Fibroblast of peridontal ligament (primary cell): Measurements from ENCODE around the gene ATP5F1D.

Experiments used
- DNase-seq: peaks from one replicate; pipeline ENCODE4 v3.0.0-alpha.2; 2010; ENCODE audit errors: extremely low read depth

The ATP5F1D gene

DNA sequence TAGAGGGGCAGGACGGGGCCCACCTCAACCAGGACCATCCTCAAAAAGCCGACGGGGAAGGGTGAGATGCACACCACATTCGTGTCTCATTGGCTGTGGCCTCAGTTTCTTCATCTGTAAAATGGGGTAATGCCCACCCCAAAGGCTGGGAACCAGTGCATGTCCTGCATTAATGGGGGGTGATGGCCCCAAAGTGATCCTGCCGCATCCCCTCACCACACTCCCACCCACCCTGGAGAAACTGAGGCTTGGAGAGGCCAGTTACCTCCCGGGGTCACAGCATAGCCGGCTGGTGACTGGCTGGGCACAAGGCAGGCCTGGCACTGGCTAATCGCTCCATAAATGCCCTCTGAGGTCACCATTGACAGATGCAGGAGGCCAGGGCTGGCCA lies 6.2 kb downstream of the ATP5F1D start:
- no peak for DNase-seq

DNA sequence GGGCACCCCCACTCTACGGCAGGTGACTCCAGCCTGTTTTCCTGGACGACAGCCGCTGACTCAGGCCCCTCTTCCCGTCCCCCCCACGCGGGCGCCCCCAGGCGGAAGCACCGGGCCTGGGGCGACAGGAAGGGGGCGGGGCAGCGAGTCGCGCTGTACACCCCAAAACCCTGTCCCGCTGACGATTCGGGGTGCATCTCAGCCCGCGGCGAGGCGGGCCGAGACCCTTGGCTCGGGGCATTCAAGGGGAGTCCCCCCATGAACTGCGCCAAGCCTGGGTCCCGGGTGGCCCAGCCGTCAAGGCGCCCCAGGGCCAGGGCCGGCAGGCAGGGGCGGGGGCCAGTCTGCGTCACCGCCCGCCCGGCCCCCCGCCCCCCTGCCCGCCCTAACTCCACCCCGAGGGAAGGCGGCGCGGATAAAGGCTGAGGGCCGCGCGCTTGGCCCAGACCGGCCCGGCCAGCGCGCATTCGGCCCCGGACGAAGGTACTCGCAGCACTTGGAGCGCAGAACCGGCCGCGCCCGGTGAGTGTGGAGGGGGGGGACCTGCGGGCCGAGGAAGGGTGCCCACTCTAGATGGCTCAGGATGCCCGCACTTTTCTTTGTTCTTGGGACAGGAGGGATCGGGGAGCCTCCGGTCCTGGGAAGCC lies 6.7 kb downstream of the ATP5F1D start, which contains the start of gene MIDN:
MIDN (plus strand) TSS at position 445 of the 647 bp plus-strand sequence. CDS start 1,714 bp downstream, outside the sequence.
- peak; percentile 86 for DNase-seq

DNA sequence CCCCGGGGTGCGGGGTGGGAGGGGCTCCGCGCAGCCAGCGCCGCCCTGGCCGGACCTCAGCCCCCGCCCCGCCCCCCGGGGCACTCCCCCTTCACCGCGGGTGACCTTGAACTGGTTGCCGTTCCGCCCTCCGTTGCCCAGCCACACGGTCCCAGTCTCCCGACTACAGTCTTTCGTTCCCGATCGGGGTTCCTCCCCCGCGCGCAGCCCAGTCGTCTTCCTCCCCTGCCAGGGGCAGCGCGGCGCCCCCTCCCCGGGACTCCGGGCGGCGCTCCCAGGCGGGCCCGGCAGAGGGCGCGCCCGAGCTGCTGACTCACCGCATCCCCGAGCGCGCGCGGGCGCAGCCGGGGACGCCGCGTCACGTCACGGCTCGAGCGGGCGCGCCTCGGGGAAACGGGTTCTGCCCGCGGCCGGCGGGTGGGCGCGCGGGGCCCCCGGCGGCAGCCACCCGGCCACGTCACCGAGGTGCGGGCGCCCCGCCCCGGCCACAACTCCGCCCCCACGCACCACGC lies 7.3 kb downstream of the ATP5F1D start:
- peak; percentile 67 for DNase-seq

DNA sequence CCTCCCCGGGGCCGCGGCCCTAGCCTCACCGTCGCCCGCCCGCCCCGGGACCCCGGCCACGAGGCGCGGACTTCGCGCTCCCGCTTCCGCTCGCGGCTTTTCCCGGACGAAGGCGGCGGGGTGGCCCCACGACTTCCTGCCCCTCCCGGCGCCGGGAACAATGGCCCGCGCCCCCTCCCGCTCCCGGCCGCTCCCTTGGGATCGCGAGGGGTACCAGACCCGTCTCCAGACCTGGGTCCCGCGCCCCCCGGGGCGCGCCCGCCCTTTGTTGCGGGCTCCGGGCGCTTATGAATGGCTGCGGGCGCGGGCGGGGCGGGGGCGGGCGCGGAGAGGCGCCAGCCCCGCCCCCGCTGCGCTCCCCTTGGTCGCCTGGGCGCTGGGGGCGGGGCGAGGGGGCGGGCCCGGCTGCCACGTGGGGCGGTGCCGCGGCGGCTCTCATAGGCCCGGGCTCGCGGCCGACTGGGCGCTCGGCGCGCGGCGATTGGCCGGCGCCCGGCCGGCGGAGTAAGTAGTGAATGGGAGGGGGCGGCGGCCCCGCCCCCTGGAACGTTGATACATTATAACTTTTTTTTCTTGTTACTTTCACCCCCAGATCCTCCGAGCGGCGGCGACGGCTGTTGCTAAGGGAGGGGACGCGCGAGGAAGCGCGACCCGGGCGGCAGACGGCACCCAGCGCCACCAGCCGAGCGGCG lies 7.9 kb downstream of the ATP5F1D start:
- DNase-seq: peak; percentile 95

DNA sequence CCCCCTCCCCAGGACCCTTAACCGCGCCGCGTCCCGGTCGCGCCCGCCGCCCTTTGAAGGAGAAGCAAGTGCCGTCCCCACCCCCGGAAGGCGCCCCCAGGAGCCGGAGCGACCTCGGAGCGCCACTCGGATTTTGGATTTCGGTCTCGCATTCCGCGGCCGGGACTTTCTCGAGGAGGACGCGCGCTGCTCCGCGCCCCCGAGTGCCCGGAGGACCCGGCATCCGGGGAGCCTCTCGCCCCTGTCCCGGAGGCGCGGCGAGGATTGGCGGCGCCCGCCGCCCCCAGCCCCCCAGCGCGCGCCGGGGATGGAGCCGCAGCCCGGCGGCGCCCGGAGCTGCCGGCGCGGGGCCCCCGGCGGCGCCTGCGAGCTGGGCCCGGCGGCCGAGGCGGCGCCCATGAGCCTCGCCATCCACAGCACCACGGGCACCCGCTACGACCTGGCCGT lies 8.5 kb downstream of the ATP5F1D start:
- DNase-seq: no peak

DNA sequence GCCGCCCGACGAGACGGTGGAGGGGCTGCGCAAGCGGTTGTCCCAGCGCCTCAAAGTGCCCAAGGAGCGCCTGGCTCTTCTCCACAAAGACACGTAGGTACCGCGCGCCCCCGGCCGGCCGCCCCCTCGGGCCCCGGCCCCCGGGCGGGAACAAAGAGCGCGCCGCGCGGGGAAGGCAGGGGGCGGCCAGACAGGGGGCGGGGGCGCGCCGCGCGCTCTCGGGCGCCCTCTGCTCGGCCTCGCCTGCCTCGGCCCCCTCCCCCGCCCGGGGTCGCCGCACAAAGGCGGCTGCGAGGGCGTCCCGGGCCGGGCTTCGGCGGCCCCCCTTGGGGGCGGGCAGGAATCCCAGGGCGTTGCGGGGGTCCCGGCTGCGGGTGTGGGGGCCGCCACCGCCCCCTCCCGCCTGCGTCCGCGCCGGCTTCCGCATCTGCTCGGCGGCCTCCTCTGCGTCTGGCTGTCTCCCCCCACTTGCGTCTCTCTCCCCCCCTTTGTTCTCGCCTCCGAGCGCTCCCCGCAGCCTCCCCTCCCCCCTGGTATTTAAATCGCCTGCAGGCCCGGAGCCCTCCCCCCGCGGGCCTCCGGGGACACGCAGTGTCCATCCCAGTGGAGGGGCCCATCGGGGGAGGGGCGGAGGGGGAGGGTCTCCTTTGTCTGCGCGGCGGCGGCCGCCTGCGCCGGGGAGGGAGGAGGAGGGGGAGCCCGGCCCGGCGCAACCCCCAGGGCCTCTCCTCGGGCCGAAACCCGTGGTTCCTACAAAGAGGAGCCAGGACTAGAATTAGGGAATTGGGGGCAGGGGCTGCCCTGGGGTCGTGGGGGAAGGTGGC lies 9.1 kb downstream of the ATP5F1D start:
- peak; percentile 50 for DNase-seq

DNA sequence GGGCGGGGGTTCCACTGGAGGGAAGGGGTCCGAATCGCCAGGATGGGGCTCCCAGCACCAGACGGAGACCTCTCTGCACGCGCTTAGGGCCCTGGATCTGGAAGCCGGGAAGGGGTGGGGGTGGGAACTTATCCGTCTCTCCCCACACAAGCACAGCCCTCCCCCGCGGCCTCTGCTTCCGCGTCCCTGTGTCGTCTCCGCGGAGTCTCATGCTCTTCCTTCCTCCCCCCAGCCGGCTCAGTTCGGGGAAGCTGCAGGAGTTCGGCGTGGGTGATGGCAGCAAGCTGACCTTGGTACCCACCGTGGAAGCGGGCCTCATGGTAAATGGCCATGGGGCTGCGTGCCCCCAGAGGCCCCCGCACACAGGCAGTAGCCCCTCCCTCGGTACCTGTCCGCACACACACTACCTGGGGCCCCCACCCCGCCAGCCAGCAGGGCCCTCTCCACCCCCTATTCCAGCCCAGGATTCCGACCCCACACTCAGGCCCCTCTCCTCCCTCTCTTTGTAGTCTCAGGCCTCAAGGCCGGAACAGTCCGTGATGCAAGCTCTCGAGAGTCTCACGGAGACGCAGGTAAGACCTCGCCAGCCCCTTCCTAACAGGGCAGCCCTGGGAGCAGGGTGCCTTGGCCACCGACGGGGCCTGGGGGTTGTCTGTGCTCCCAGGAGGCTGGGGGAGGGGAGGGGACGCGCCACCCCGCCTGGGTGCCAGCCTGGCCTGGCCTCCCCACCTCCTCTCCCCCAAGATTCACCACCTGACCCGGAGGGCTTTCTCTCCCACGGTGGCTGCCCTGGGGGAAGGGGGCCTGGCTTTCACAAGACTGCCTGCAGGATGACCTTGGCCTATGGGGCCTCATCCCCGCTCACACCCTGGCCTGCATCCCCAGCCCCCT lies 10.0 kb downstream of the ATP5F1D start:
- DNase-seq: peak; percentile 50

DNA sequence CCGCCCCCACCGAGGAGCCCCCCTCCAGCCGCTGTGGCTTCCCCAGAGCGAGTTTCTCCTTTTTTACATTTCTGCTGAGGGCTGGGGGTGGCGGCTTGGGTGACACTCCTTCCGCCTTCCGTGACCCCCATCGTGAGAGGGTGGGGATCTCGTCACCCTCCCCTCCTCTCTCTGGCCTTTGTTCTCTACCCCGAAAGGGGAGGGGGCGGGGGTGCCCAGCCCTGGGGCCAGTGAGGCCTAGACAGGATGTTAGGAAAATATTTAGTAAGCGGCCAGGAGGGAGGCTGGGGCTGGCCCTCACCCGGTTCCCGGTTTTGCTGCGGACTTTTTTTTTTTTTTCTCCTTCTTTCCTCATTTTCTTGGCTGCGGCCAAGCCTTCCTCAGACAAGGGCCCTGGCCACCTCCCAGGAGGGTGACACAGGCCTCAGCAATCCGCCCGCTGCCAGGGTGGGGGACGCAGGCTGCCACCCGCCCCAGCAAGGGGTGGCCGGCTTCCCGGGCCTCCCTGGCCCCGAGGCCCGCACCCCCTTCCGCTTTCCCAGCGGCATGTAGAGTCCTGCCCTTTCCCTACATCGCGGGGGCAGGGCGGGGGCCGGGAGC lies 10.8 kb downstream of the ATP5F1D start:
- peak; percentile 95 for DNase-seq

DNA sequence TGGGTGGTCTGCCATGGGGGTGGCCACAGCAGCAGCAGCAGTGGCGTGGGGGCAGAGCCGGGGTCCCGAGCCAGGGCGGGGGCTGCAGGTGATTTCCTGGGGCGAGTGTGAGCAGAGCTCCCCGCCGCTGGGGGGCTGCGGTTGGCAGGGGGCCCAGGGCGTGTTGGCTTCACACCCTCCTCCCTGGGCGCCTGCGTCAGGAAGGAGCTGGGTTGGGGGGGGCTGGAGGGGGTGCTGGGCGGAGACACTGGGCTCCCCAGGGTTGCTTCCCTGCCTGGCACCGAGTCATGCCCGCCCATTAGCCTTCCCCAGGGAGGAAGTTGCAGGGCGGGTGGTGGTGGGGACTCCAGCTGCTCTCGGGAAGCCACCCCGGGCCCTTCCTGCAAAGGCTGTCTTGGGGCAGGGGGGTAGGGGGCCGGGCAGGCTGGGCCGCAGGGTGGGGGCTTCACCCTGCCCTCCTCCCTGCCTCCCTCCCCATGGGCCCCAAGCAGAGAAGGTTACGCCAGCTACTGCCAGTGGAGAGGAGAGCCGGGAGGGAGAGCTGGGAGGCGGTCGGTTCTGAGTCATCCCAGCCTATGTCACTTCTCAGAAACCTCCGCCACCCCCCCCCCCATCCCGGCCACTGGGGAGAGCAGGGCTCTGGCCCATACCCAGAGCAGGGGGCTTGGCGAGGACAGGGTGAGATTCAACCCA lies 11.4 kb downstream of the ATP5F1D start:
- DNase-seq: peak; percentile 95

DNA sequence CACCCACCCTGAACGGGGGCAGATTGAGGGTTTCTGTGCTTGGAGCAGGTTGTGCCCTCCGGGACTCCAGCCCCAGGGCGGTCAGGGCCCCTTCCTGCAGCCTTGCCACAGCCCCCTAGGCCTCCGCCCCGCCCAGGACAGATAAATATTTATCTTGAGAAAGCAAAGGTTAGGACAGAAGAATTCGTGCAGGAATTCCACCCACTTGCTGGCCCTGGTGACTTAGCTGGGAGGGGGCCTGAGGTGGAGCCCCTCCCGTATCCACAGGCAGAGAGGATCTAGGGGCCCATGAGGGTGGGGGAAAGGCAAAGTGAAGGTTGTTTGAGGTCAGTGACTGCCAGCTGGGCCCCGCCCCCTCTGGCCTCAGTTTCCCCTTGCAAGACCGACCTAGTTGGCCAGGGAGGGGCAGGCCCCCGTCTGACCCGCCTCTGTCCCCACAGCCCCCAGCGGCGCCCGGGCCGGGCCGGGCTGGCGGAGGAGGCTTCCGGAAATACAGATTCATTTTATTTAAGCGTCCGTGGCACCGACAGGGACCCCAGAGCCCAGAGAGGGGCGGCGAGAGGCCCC lies 12.0 kb downstream of the ATP5F1D start:
- peak; percentile 83 for DNase-seq

DNA sequence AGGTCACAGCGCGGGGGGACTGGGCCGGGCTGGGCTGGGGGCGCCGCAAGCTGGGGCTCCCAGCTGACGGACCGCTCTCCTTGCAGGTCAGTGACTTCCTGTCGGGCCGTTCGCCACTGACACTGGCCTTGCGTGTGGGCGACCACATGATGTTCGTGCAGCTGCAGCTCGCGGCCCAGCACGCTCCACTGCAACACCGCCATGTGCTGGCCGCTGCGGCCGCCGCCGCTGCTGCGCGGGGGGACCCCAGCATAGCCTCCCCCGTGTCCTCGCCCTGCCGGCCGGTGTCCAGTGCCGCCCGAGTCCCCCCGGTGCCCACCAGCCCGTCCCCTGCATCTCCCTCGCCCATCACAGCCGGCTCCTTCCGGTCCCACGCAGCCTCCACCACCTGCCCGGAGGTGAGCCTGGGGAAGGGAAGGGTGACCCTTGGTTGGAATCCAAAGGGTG lies 12.6 kb downstream of the ATP5F1D start:
- no peak for DNase-seq

DNA sequence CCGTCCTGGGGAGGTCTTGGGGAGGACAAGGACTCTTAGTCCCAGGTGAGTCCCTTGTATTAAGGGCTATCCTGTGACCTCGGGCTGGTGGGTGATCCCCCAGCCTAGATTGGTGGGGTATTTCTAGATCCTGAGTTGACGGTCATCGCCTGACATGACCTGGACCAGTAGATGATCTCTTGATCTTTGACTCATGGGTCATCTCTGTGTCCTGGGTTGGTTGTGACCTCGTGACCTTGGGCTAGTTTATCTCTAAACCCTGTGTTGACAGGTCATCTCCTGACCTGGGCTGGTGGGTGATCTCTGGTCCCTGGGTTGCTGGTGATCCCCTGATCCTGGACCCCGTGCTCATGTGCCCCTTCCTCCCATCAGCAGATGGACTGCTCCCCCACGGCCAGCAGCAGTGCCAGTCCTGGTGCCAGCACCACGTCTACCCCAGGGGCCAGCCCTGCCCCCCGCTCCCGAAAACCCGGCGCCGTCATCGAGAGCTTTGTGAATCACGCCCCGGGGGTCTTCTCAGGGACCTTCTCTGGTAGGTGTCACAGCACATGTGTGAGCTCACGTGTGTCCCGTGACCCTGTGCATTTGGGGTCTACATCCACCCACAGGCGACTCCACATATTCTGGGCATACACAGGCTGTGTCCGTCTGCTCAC lies 13.1 kb downstream of the ATP5F1D start:
- DNase-seq: no peak

DNA sequence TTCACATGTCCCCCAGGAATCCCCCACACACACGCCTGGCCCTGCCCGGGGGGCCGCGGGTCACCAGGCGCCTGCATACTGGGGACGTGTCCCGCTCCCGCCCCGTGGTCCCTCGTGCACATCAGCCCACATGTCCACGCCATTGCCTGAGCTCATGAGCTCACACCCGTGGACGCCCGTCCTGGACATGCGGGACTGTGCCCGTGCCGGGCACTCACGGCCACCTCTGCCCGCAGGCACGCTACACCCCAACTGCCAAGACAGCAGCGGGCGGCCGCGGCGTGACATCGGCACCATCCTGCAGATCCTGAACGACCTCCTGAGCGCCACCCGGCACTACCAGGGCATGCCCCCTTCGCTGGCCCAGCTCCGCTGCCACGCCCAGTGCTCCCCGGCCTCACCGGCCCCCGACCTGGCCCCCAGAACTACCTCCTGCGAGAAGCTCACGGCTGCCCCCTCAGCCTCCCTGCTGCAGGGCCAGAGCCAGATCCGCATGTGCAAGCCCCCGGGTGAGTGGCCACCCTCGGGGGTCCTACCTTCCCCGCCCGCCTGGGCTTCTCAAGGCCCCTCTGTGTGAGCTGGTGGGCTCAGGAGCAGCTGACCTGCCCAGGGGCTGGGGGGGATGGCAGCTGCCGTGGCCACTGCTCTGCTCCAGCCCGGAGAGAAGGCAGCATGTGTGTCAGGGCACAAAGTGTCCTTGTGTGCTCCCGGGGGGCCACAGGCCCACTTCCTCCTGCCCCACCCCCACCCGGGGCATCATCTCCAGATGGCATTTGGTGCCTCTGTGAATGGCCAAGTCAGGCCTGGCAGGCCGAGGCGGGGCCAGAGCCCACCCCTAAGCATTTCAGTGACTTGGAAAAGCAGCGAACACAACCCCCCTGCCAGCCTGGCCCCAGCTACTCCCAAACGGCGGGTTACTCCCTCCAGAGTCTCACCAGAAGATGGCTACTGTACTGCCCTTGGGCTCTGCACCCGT lies 13.9 kb downstream of the ATP5F1D start:
- DNase-seq: no peak

DNA sequence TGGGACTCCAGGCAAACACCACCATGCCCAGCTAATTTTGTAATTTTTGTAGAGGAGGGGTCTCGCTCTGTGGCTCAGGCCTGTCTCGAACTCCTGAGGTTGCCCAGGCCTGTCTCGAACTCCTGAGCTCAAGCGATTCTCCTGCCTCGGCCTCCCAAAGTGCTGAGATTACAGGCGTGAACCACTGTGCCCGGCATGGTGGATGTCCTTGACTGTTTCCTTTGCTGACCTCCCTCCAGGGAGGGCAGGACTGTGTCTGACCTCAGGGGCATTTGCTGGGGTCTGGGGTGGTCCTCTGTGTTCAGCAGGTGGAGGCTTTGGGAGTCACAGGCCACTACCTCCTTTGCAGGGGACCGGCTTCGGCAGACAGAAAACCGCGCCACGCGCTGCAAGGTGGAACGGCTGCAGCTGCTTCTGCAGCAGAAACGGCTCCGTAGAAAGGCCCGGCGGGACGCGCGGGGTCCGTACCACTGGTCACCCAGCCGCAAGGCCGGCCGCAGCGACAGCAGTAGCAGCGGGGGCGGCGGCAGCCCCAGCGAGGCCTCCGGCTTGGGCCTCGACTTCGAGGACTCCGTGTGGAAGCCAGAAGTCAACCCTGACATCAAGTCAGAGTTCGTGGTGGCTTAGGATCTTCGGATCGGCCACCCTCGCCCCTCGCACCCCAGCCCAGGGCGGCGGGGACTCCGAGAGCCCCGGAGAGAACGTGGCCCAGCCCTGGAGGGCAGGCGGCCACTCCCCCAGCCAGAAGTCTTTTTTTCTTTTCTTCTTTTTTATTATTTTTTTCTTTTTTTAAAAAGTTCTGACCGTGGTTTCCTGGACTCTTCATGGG lies 15.3 kb downstream of the ATP5F1D start:
- no peak for DNase-seq

DNA sequence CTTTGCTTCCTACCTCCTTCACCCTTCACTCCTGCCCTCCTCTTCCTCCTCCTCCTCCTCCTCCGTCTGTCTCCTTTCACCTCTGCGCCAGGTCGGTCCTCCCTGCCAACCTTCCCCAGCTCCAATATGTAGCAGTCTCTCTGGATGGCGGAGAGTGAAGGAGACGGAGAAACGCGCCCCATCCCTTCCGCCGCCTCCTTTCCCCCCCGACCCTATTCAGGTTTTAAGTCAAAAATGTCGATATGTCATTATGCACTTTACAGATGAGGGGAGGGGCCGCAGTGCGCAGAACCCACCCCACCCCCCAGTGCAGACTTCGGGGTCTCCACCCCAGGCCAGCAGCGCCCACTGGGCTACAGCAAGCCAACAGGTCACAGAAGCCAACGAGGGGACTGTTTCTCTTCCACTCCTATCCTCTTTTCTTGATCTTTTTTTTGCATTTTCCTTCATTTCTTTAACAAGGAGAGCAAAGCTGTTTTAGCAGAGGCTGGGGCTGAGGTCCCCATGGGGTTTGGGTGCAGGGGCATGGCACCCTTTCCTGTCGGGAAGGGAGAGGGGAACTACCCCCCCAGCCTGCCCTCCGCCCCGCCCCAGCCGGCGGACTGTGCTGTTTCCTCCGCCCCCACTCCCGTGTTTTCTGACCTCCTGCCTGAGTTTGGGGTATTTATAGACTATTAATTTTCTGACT lies 16.1 kb downstream of the ATP5F1D start:
- DNase-seq: no peak

DNA sequence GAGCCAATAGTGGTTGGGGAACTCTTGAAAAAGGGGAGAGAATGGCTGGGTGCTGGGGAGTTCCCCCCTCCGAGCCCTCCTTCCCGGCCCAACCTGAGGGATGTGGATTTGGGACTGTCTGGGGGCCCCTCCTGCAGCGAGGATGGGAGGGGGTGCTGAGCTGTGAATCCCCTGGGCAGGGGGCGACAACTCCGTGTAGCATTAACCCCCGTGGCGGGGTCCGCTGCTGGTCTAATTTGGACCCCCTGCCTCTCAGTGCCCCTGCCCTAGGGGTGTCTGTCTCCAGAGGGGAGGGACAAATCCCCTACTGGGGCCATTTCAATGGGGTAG lies 16.6 kb downstream of the ATP5F1D start:
- DNase-seq: no peak

DNA sequence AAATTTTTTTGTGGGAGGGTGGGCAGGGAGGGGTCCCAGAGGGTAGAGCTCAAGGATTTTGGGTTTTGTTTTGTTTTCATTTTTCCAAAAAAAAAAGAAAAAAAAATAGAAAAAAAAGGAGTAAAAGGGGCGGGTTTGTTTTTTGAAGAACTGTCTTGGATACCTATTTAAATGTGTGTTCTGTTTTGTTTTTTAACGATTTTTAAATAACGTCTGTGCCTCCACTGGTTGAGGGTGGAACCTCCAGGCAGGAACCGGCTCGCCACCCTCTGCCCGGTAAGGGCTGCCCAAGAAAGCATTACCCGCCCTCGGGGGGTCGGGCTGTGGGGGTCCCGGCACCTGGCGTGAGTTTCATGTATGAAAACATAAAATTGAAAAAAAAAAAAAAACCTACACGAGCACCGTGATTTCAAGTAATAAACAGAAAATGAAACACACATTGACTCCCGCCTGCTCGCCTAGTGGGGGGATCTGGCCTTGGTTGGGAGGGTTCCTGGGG lies 17.2 kb downstream of the ATP5F1D start:
- DNase-seq: no peak
